PC-3 (cell line): ENCODE data around the gene PSMC6. TPM values are rescaled to one million over a fixed set of nuclear protein-coding genes. Genes with fewer than 3 reads are reported as not detected.

Source experiments
- ATAC-seq: fragments of 200-7000 bp; cut with Tn5 transposase; 2 replicates; pipeline ENCODE4 v1.9.1; 2020; ENCODE audit warnings: mild to moderate bottlenecking, moderate library complexity
- Bru-seq: library from RNA; stranded (reverse); fragments of 400-500 nt; gene quantifications from one replicate; lab custom pipeline; 2021; lab: Mats Ljungman, UMichigan
- BruChase-seq, 2 experiments: library from RNA; stranded (reverse); fragments of 400-500 nt; gene quantifications; one replicate each; lab custom pipeline; 2021; lab: Mats Ljungman, UMichigan
- BruUV-seq: library from RNA; stranded (reverse); fragments of 400-500 nt; replicated peaks from 2 replicates; lab custom pipeline; 2021; lab: Mats Ljungman, UMichigan
- CTCF ChIA-PET: fragments of 300-600 bp; sonication (Branson Sonifier 250); formaldehyde crosslinking; loops from one replicate; lab custom pipeline; 2022; ENCODE audit warnings: antibody characterized with exemption; lab: Charles Lee
- POLR2A ChIA-PET: fragments of 300-600 bp; sonication (Branson Sonifier 250); formaldehyde crosslinking; loops from one replicate; lab custom pipeline; 2022; ENCODE audit warnings: antibody characterized with exemption; ENCODE audit not compliant: unreplicated experiment; lab: Charles Lee
- DNase-seq: peaks from one replicate; pipeline ENCODE4 v3.0.0-alpha.2; 2015
- H2AFZ ChIP-seq: fragments of 300-600 bp; sonication (generic); 2 replicates; pipeline ENCODE4 v1.6.0; 2016; ENCODE audit warnings: antibody characterized with exemption, low read length
- H3F3A ChIP-seq: fragments of 300-600 bp; sonication (generic); one replicate; pipeline ENCODE4 v1.6.0; 2017; ENCODE audit warnings: antibody characterized with exemption, low read length, control low read depth, mild to moderate bottlenecking; ENCODE audit not compliant: unreplicated experiment
- H3K27ac ChIP-seq: fragments of 300-600 bp; sonication (generic); 2 replicates; pipeline ENCODE4 v1.5.1; 2016; ENCODE audit warnings: mild to moderate bottlenecking, low read length
- H3K27me3 ChIP-seq: fragments of 300-600 bp; sonication (generic); 2 replicates; pipeline ENCODE4 v1.6.1; 2016; ENCODE audit warnings: low read length, mixed read lengths
- H3K36me3 ChIP-seq: fragments of 300-600 bp; sonication (generic); 2 replicates; pipeline ENCODE4 v1.6.1; 2016; ENCODE audit warnings: low read depth, mixed run types, low read length, mixed read lengths
- H3K4me1 ChIP-seq: fragments of 300-600 bp; sonication (generic); 2 replicates; pipeline ENCODE4 v1.5.1; 2016; ENCODE audit warnings: low read length; ENCODE audit not compliant: insufficient read depth
- H3K4me2 ChIP-seq: fragments of 300-600 bp; sonication (generic); 2 replicates; pipeline ENCODE4 v1.6.0; 2016; ENCODE audit warnings: low read length
- H3K4me3 ChIP-seq: fragments of 300-600 bp; sonication (generic); 2 replicates; pipeline ENCODE4 v1.5.1; 2016; ENCODE audit warnings: mild to moderate bottlenecking, low read length, mixed read lengths
- H3K79me2 ChIP-seq: fragments of 300-600 bp; sonication (generic); 2 replicates; pipeline ENCODE4 v1.6.1; 2017; ENCODE audit warnings: low read length, mixed read lengths
- H3K9ac ChIP-seq: fragments of 300-600 bp; sonication (generic); 2 replicates; pipeline ENCODE4 v1.6.0; 2016; ENCODE audit warnings: mild to moderate bottlenecking, low read length
- H3K9me2 ChIP-seq: fragments of 300-600 bp; sonication (generic); replicated peaks from 2 replicates; pipeline ENCODE4 v1.6.1; 2016; ENCODE audit warnings: mixed run types, low read length, mixed read lengths
- H3K9me3 ChIP-seq: fragments of 300-600 bp; sonication (generic); 2 replicates; pipeline ENCODE4 v1.6.1; 2016; ENCODE audit warnings: low read length, mixed read lengths
- H4K20me1 ChIP-seq: fragments of 300-600 bp; sonication (generic); 2 replicates; pipeline ENCODE4 v1.6.1; 2016; ENCODE audit warnings: low read length, mixed read lengths
- EZH2 ChIP-seq: fragments of 300-600 bp; sonication (generic); IDR thresholded peaks from one replicate; pipeline ENCODE4 v1.6.1; 2017; ENCODE audit warnings: antibody characterized with exemption, mild to moderate bottlenecking, low read length; ENCODE audit not compliant: unreplicated experiment
- EZH2phosphoT487 ChIP-seq: fragments of 300-600 bp; sonication (generic); IDR thresholded peaks from 2 replicates; pipeline ENCODE4 v1.6.1; 2018; ENCODE audit warnings: mild to moderate bottlenecking, antibody characterized with exemption, low read length, borderline replicate concordance
- intact Hi-C: fragments of 100-400 bp; cut with micrococcal nuclease; formaldehyde crosslinking; loops from 2 replicates; pipeline ENCODE4 v1.9.0; 2023
- long read RNA-seq: library from polyadenylated mRNA; unstranded; transcript quantifications from one replicate; pipeline ENCODE4 v2.0.0, GENCODE V29; 2021; ENCODE audit not compliant: unreplicated experiment
- total RNA-seq: library from RNA; depleted of rRNA; stranded (reverse); fragments of >200 nt; gene quantifications from 2 replicates; pipeline ENCODE4 v1.2.3, GENCODE V29; 2014; rRNA removed
- TF ChIP-seq, protein P1 (sequence below): fragments of 300-600 bp; sonication (generic); conservative IDR thresholded peaks from 2 replicates; pipeline ENCODE4 v1.5.1; 2017; ENCODE audit warnings: antibody characterized with exemption, low read depth, mild to moderate bottlenecking, low read length

PSMC6 gene
- total RNA-seq = 193 and 232 TPM in 2 replicates
- Bru-seq, nascent RNA = percentile 97 among the genes with signal in this experiment
- percentile 95 among the genes with signal in this experiment for BruChase-seq, experiment 1, labeled RNA remaining after a 6-hour chase
- percentile 96 among the genes with signal in this experiment for BruChase-seq, experiment 2, labeled RNA remaining after a 2-hour chase
- long read RNA-seq, transcript PSMC6-201 (14 exons, 2,188 nt) = major isoform, 197 of 267 reads
- long read RNA-seq, partial matches to known transcripts = 31 of 267 reads
- long read RNA-seq, other reads (novel, unspliced or antisense) = 38 of 267 reads

GRCh38 chr14:52706724-52707706 is at the start of gene PSMC6:
TSS of gene PSMC6 (plus strand) at chr14:52707200. CDS start at chr14:52707220, 20 bp downstream.
- Histone ChIP-seq H3K4me2 (peak within 1 kb of the TSS; percentile 85), H3F3A (peaks cover 3% of the 10 kb centered on the region), H3K9me2 (no peaks in the 10 kb centered on the region), H2AFZ (peak within 1 kb of the TSS; percentile 81), H3K27ac (peak within 1 kb of the TSS; percentile 76), H3K4me3 (peak within 1 kb of the TSS; percentile 97), H3K36me3 (peaks cover 35% of the 10 kb centered on the region), H4K20me1 (peaks cover 27% of the 10 kb centered on the region), H3K4me1 (peaks cover 47% of the 10 kb centered on the region), H3K27me3 (no peaks in the 10 kb centered on the region), H3K9me3 (no peaks in the 10 kb centered on the region), H3K9ac (peak within 1 kb of the TSS; percentile 99), H3K79me2 (peaks cover 51% of the 10 kb centered on the region)
- TF ChIP-seq EZH2phosphoT487 = no peak
- no peak for TF ChIP-seq EZH2
- TF ChIP-seq, protein P1, sequence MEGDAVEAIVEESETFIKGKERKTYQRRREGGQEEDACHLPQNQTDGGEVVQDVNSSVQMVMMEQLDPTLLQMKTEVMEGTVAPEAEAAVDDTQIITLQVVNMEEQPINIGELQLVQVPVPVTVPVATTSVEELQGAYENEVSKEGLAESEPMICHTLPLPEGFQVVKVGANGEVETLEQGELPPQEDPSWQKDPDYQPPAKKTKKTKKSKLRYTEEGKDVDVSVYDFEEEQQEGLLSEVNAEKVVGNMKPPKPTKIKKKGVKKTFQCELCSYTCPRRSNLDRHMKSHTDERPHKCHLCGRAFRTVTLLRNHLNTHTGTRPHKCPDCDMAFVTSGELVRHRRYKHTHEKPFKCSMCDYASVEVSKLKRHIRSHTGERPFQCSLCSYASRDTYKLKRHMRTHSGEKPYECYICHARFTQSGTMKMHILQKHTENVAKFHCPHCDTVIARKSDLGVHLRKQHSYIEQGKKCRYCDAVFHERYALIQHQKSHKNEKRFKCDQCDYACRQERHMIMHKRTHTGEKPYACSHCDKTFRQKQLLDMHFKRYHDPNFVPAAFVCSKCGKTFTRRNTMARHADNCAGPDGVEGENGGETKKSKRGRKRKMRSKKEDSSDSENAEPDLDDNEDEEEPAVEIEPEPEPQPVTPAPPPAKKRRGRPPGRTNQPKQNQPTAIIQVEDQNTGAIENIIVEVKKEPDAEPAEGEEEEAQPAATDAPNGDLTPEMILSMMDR = no peak
- DNase-seq (peak; percentile 91), ATAC-seq (peak; percentile 95)
- ChIA-PET POLR2A (interaction anchor here (0.7 to 1.1 kb wide), 3 partner anchors 12 to 61 kb away, joined by 3 to 7 read pairs (median 5); partner anchors contain the start of genes ERO1A and STYX), CTCF (no interaction called here)
- intact Hi-C loops = loop anchor here (1.0 to 2.0 kb wide), 3 partner anchors 11 to 22 kb away; no protein-coding TSS in a partner anchor
- BruUV-seq = TSS peak; percentile 99

GRCh38 chr14:52660325-52660724 is 46.7 kb upstream of the PSMC6 start:
- Histone ChIP-seq H3K4me2 (no peak overlapping the region), H3F3A (no peaks in the 10 kb centered on the region), H3K79me2 (no peaks in the 10 kb centered on the region), H3K27ac (no peak overlapping the region), H4K20me1 (0 out of 2 replicates have a peak, but pooled peaks cover 3% of the 10 kb centered on the region), H3K9ac (no peak overlapping the region), H3K4me1 (no peaks in the 10 kb centered on the region), H3K36me3 (peaks cover 50% of the 10 kb centered on the region), H2AFZ (no peak overlapping the region), H3K9me3 (no peaks in the 10 kb centered on the region), H3K4me3 (no peak overlapping the region), H3K9me2 (no peaks in the 10 kb centered on the region), H3K27me3 (no peaks in the 10 kb centered on the region)
- DNase-seq (no peak), ATAC-seq (no peak)
- BruUV-seq = no TSS peak
- TF ChIP-seq, protein P1 = no peak
- no peak for TF ChIP-seq EZH2
- no peak for TF ChIP-seq EZH2phosphoT487
- POLR2A ChIA-PET = no interaction called here
- CTCF ChIA-PET = no interaction called here
- intact Hi-C loops = no loop called here
